SK-N-SH treated with all-trans-retinoic acid at 6 μM for 48 hours (cell line): ENCODE data around the gene NME4.
"Not testable (repeated sequence)": the region's sequence is repeated elsewhere in the genome, so short reads cannot be mapped to it uniquely, and the experiment has no call there.

Source experiments
- ARNTL ChIP-seq: fragments of 450-650 bp; formaldehyde crosslinking; IDR thresholded peaks from 2 replicates; pipeline ENCODE4 v1.5.0; 2020; ENCODE audit warnings: low read depth, mild to moderate bottlenecking, moderate library complexity, borderline replicate concordance
- PPARA ChIP-seq: fragments of 250-450 bp; sonication (Bioruptor Pico); IDR thresholded peaks from 2 replicates; pipeline ENCODE4 v1.5.0; 2020; ENCODE audit warnings: mild to moderate bottlenecking, borderline replicate concordance
- RARB ChIP-seq: fragments of 250-450 bp; sonication (Bioruptor Pico); IDR thresholded peaks from 2 replicates; pipeline ENCODE4 v1.8.0; 2021; ENCODE audit warnings: mild to moderate bottlenecking, moderate library complexity
- TCF4 ChIP-seq: fragments of 250-450 bp; sonication (Bioruptor Pico); IDR thresholded peaks from 2 replicates; pipeline ENCODE4 v1.8.0; 2021; ENCODE audit warnings: mild to moderate bottlenecking, moderate library complexity, borderline replicate concordance
- TOX ChIP-seq: fragments of 250-450 bp; sonication (Bioruptor Pico); IDR thresholded peaks from 2 replicates; pipeline ENCODE4 v1.8.0; 2021; ENCODE audit warnings: mild to moderate bottlenecking, moderate library complexity, borderline replicate concordance
- ZFP3 ChIP-seq: fragments of 250-450 bp; sonication (Bioruptor Pico); IDR thresholded peaks from 2 replicates; pipeline ENCODE4 v1.5.0; 2020; ENCODE audit warnings: mild to moderate bottlenecking, moderate library complexity
- ZNF565 ChIP-seq: fragments of 450-650 bp; formaldehyde crosslinking; conservative IDR thresholded peaks from 2 replicates; pipeline ENCODE4 v1.5.0; 2020; ENCODE audit warnings: low read depth, mild to moderate bottlenecking, moderate library complexity
- ZNF70 ChIP-seq: fragments of 450-650 bp; formaldehyde crosslinking; IDR thresholded peaks from 2 replicates; pipeline ENCODE4 v1.5.0; 2020; ENCODE audit warnings: mild to moderate bottlenecking, moderate library complexity
- TF ChIP-seq, protein P1 (sequence below): fragments of 250-450 bp; sonication (Bioruptor Pico); IDR thresholded peaks from 2 replicates; pipeline ENCODE4 v1.5.1; 2020; ENCODE audit warnings: low read depth, mild to moderate bottlenecking, moderate library complexity
- TF ChIP-seq, protein P2 (sequence below): fragments of 250-450 bp; sonication (Bioruptor Pico); IDR thresholded peaks from 2 replicates; pipeline ENCODE4 v1.8.0; 2020; ENCODE audit warnings: mild to moderate bottlenecking, moderate library complexity, borderline replicate concordance

DNA sequence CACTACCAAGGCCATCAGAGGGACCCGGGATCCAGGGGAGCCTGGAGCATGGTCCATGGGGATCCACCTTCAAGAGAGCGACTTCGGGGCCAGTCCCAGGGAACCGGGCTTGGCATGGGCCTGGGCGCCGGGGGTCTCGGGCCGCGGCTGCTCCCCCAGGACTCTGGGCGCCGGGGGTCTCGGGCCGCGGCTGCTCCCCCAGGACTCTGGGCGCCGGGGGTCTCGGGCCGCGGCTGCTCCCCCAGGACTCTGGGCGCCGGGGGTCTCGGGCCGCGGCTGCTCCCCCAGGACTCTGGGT lies 34.3 kb upstream of the NME4 start:
- TF ChIP-seq TCF4; TOX (CRISPR knock-in tag); ZNF70 (CRISPR knock-in tag); RARB (CRISPR knock-in tag); ZNF565 (CRISPR knock-in tag); ZFP3; PPARA (CRISPR knock-in tag); ARNTL: not testable (repeated sequence)
- TF ChIP-seq, protein P1, sequence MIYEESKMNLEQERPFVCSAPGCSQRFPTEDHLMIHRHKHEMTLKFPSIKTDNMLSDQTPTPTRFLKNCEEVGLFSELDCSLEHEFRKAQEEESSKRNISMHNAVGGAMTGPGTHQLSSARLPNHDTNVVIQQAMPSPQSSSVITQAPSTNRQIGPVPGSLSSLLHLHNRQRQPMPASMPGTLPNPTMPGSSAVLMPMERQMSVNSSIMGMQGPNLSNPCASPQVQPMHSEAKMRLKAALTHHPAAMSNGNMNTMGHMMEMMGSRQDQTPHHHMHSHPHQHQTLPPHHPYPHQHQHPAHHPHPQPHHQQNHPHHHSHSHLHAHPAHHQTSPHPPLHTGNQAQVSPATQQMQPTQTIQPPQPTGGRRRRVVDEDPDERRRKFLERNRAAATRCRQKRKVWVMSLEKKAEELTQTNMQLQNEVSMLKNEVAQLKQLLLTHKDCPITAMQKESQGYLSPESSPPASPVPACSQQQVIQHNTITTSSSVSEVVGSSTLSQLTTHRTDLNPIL (CRISPR knock-in tag): not testable (repeated sequence)
- TF ChIP-seq, protein P2, sequence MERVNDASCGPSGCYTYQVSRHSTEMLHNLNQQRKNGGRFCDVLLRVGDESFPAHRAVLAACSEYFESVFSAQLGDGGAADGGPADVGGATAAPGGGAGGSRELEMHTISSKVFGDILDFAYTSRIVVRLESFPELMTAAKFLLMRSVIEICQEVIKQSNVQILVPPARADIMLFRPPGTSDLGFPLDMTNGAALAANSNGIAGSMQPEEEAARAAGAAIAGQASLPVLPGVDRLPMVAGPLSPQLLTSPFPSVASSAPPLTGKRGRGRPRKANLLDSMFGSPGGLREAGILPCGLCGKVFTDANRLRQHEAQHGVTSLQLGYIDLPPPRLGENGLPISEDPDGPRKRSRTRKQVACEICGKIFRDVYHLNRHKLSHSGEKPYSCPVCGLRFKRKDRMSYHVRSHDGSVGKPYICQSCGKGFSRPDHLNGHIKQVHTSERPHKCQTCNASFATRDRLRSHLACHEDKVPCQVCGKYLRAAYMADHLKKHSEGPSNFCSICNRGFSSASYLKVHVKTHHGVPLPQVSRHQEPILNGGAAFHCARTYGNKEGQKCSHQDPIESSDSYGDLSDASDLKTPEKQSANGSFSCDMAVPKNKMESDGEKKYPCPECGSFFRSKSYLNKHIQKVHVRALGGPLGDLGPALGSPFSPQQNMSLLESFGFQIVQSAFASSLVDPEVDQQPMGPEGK (CRISPR knock-in tag): not testable (repeated sequence)
